SK-N-SH (cell line): ENCODE measurements around the gene SHISAL1.

Experiments
- CTCF ChIP-seq: fragments of 200-600 bp; sonication (generic); IDR thresholded peaks from 2 replicates; pipeline ENCODE4 v1.6.1; 2017; ENCODE audit warnings: antibody characterized with exemption, mild to moderate bottlenecking, moderate library complexity
- EP300 ChIP-seq, 2 experiments: IDR thresholded peaks; 2 replicates each; pipeline versions ENCODE4 v1.4.0 to v1.6.1; 2012; ENCODE audit warnings: borderline replicate concordance in 1 of 2, low read depth in 1 of 2, low read length in 1 of 2
- FOXM1 ChIP-seq: IDR thresholded peaks from 2 replicates; pipeline ENCODE4 v1.4.0; 2012; ENCODE audit warnings: low read depth, mild to moderate bottlenecking
- GABPA ChIP-seq: IDR thresholded peaks from 2 replicates; pipeline ENCODE4 v1.4.0; 2012; ENCODE audit warnings: low read depth, mild to moderate bottlenecking
- NRF1 ChIP-seq: IDR thresholded peaks from 2 replicates; pipeline ENCODE4 v1.6.1; 2012; ENCODE audit warnings: low read depth, mild to moderate bottlenecking, low read length
- POLR2AphosphoS5 ChIP-seq: IDR thresholded peaks from 2 replicates; pipeline ENCODE4 v1.6.1; 2012; ENCODE audit warnings: low read depth, low read length
- RCOR1 ChIP-seq: fragments of 150-350 bp; IDR thresholded peaks from 2 replicates; pipeline ENCODE4 v1.6.1; 2017; ENCODE audit warnings: antibody characterized with exemption, low read length
- RFX5 ChIP-seq: IDR thresholded peaks from 2 replicates; pipeline ENCODE4 v1.6.1; 2012; ENCODE audit warnings: mild to moderate bottlenecking, improper control_type of control experiment, low read length
- USF2 ChIP-seq: fragments of 150-350 bp; IDR thresholded peaks from 2 replicates; pipeline ENCODE4 v1.6.1; 2017; ENCODE audit warnings: antibody characterized with exemption, low read length, low read depth, borderline replicate concordance

GRCh38 chr22:44355716-44356070 is 42.9 kb upstream of the SHISAL1 start:
- TF ChIP-seq GABPA (no peak), RFX5 (no peak), EP300 (IDR thresholded peaks at IDR 0.05; ENCODE audit: borderline replicate concordance in 1 of 2, low read depth in 1 of 2, low read length in 1 of 2) (no peak), RCOR1 (no peak), CTCF (no peak), USF2 (no peak), NRF1 (no peak), FOXM1 (no peak), POLR2AphosphoS5 (no peak)
